ENCODE measurements around the gene SH2B3.

DNA sequence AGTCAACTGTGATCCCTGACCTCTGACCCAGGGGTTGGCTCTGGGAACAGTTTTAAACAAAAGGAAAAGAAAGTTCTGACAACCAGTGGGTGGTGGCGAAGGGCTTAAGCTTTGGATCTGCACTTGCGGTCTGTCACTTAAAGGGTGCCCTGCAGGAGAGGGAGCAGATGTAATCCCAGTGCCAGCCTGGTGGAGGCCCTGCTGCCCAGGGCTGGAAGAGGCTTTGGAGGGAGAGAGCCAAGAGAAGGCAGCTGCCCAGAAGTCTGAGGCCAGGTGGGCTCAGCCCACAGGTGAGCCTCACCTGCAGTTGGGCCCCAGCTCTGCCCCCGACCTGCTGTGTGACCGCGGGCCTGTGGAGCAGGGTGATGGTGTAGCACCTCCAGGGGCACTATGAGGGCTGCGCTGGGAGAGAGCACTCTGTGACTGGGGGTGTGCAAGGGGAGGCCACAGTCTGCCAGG, 19.1 kb downstream of the SH2B3 start:
- TF ChIP-seq, protein P1, sequence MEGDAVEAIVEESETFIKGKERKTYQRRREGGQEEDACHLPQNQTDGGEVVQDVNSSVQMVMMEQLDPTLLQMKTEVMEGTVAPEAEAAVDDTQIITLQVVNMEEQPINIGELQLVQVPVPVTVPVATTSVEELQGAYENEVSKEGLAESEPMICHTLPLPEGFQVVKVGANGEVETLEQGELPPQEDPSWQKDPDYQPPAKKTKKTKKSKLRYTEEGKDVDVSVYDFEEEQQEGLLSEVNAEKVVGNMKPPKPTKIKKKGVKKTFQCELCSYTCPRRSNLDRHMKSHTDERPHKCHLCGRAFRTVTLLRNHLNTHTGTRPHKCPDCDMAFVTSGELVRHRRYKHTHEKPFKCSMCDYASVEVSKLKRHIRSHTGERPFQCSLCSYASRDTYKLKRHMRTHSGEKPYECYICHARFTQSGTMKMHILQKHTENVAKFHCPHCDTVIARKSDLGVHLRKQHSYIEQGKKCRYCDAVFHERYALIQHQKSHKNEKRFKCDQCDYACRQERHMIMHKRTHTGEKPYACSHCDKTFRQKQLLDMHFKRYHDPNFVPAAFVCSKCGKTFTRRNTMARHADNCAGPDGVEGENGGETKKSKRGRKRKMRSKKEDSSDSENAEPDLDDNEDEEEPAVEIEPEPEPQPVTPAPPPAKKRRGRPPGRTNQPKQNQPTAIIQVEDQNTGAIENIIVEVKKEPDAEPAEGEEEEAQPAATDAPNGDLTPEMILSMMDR (IDR thresholded peaks at IDR 0.05; ENCODE audit: low read depth, low read length, poor library complexity, severe bottlenecking), result no peak
- TF ChIP-seq EZH2phosphoT487 (IDR thresholded peaks at IDR 0.05; ENCODE audit: borderline replicate concordance, low read length), result no peak

All from DOHH2 (cell line).